Measurements from ENCODE around the gene ARHGAP26.
"Not testable (repeated sequence)": the region's sequence is repeated elsewhere in the genome, so short reads cannot be mapped to it uniquely, and the experiment has no call there.

The ARHGAP26 gene

GRCh38 chr5:142957528-142957927 is 187.4 kb downstream of the ARHGAP26 start:
- no peak for DNase-seq (ENCODE audit: low read depth in 2 of 2, low spot score in 1 of 2)

GRCh38 chr5:142958944-142959682 is 188.9 kb downstream of the ARHGAP26 start:
- DNase-seq (ENCODE audit: low read depth in 2 of 2, low spot score in 1 of 2), result no peak

- DNase-seq (ENCODE audit: low read depth in 2 of 2, low spot score in 1 of 2), result no peak
Measured at GRCh38 chr5:142959683-142960657, 189.8 kb downstream of the ARHGAP26 start.

- DNase-seq (ENCODE audit: low read depth in 2 of 2, low spot score in 1 of 2), result no peak
Measured at GRCh38 chr5:142961440-142962173, 191.4 kb downstream of the ARHGAP26 start.

GRCh38 chr5:142962174-142962533 is 192.0 kb downstream of the ARHGAP26 start:
- DNase-seq (ENCODE audit: low read depth in 2 of 2, low spot score in 1 of 2), result no peak

GRCh38 chr5:142965258-142966120 is 195.3 kb downstream of the ARHGAP26 start:
- DNase-seq (ENCODE audit: low read depth in 2 of 2, low spot score in 1 of 2), result not testable (repeated sequence)

- no peak for DNase-seq (ENCODE audit: low read depth in 2 of 2, low spot score in 1 of 2)
Measured at GRCh38 chr5:142966121-142966420, 195.9 kb downstream of the ARHGAP26 start.

- no peak for DNase-seq (ENCODE audit: low read depth in 2 of 2, low spot score in 1 of 2)
Measured at GRCh38 chr5:142969186-142969585, 199.0 kb downstream of the ARHGAP26 start.

GRCh38 chr5:142969624-142970439 is 199.7 kb downstream of the ARHGAP26 start:
- DNase-seq (ENCODE audit: low read depth in 2 of 2, low spot score in 1 of 2), result no peak

GRCh38 chr5:142970440-142971030 is 200.4 kb downstream of the ARHGAP26 start:
- DNase-seq (ENCODE audit: low read depth in 2 of 2, low spot score in 1 of 2), result no peak

GRCh38 chr5:142971303-142972013 is 201.3 kb downstream of the ARHGAP26 start:
- DNase-seq (ENCODE audit: low read depth in 2 of 2, low spot score in 1 of 2), result no peak

- no peak for DNase-seq (ENCODE audit: low read depth in 2 of 2, low spot score in 1 of 2)
Measured at GRCh38 chr5:142972064-142972570, 201.9 kb downstream of the ARHGAP26 start.

GRCh38 chr5:142973932-142974331 is 203.8 kb downstream of the ARHGAP26 start:
- DNase-seq (ENCODE audit: low read depth in 2 of 2, low spot score in 1 of 2), result no peak

GRCh38 chr5:142974409-142974808 is 204.2 kb downstream of the ARHGAP26 start:
- no peak for DNase-seq (ENCODE audit: low read depth in 2 of 2, low spot score in 1 of 2)

- no peak for DNase-seq (ENCODE audit: low read depth in 2 of 2, low spot score in 1 of 2)
Measured at GRCh38 chr5:142976861-142977260, 206.7 kb downstream of the ARHGAP26 start.

- peak; percentile 20 to 34 for DNase-seq (ENCODE audit: low read depth in 2 of 2, low spot score in 1 of 2)
Measured at GRCh38 chr5:142977363-142978051, 207.3 kb downstream of the ARHGAP26 start.

- DNase-seq (ENCODE audit: low read depth in 2 of 2, low spot score in 1 of 2), result no peak
Measured at GRCh38 chr5:142978252-142978651, 208.1 kb downstream of the ARHGAP26 start.

GRCh38 chr5:142978726-142979125 is 208.5 kb downstream of the ARHGAP26 start:
- DNase-seq (ENCODE audit: low read depth in 2 of 2, low spot score in 1 of 2), result no peak
